Activated naive CD4-positive, alpha-beta T cell treated with anti-CD3 and anti-CD28 coated beads, Interleukin-2, amount 50 U/mL, for 16 hours (primary cell): ENCODE results near the gene PIK3R6.
A peak's percentile ranks its signal among the peaks of the same experiment; 100 is the strongest.

Experiments
- DNase-seq: peaks from one replicate; pipeline ENCODE4 v3.0.0-alpha.2; 2020

PIK3R6 gene

GRCh38 chr17:8789743-8790142 lies 77.7 kb downstream of the PIK3R6 start:
- DNase-seq: no peak

- no peak for DNase-seq
These were observed 78.5 kb downstream of the PIK3R6 start for GRCh38 chr17:8788998-8789397.

DNA sequence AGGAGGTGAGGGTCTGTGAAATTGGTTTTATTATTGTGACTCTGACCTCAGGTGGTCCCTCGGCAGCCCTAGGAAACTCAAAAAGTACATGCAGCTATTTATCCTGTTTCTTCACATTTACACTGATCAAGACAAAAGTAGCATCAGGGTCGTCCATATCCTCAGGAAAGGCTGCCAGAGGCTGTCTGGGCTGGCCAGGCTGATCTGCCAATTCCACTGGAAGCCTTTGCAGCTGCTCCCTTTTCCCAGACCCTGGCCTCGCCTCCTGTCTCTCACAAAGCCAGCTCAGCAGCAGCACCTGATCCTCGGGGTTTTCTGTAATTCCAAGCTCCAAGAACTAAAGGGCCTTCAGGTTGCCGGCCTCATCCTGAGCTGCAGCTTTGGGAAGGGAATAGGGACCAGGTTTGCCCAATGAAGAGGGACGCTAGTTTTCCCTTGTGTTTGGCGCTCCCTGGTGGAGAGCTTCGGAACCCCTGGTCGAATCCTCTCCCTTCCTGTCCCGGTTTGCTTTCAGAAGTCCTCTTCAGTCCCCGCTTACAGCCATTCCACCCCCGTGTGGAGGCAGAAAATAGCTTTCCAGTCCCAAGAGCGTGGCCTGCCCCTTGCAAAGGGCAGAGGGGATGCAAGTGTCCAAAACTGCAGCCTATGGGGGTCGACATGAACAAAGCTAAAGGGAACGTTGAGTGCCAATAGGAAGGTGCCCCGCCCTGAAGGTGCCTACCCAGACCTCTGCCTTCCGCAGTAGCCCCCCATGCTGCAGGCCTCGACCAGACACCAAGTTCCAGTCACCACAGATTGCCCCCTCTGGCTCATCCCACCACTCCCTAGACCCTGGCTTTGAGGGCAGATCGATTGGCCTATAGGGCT lies 81.7 kb downstream of the PIK3R6 start:
- peak; percentile 61 for DNase-seq

GRCh38 chr17:8782176-8782575 lies 85.3 kb downstream of the PIK3R6 start:
- DNase-seq: no peak

DNA sequence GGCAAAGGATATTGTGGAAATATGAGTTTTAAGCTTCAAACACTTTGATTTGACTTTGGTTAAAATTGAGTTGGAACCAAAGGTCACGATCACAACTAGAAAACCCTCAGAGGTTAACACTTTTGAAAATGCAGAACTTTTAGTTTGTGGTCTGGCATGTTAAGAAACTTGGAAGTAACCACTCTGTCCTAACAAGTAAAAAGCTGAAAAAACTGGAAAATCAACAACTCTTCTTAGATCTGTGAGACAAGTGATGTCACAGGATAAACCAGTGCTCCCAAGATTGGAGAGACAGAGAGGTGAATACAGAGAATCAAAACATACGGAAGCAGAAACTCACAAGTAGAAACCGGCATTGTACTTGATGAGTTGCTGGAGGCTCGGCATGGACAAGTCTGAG lies 85.7 kb downstream of the PIK3R6 start:
- DNase-seq: no peak

- DNase-seq: no peak
These were observed 90.6 kb downstream of the PIK3R6 start for GRCh38 chr17:8776881-8777280.

DNA sequence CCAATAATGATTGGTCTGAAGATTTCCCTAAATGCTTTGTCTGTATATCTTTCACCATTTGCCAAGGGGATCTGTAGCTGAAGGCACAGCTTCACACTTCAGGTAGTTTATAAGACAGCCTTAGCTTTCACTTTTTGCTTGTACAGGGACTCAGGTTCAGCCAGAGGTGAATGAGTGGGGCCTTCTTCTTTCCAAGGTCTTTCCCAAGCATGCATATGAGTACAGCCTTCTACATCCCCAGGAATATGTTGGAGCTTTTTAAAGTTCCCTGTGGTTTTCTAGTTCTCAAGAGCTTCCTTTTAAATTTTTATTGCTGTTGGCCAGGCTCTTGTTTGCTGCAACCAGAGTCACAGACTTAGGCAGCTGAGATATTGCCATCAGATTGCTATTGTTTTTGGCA lies 91.2 kb downstream of the PIK3R6 start:
- no peak for DNase-seq

GRCh38 chr17:8766731-8767130 lies 100.7 kb downstream of the PIK3R6 start:
- DNase-seq: no peak

DNA sequence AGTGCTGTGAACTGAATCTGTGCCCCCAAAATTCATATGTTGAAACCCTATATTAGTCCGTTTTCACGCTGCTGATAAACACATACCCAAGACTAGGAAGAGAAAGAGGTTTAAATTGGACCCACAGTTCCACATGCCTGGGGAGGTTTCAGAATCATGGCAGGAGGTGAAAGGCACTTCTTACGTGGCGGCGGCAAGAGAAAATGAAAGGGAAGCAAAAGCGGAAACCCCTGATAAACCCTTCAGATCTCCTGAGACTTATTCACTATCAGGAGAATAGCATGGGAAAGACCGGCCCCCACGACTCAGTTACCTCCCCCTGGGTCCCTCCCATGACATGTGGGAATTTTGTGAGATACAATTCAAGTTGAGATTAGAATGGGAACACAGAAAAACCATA lies 105.5 kb downstream of the PIK3R6 start:
- no peak for DNase-seq

GRCh38 chr17:8758137-8758596 lies 109.3 kb downstream of the PIK3R6 start, which contains the start of gene SPDYE4:
Gene SPDYE4 (minus strand): TSS chr17:8758546. CDS start chr17:8758382, 164 bp downstream.
- no peak for DNase-seq

DNA sequence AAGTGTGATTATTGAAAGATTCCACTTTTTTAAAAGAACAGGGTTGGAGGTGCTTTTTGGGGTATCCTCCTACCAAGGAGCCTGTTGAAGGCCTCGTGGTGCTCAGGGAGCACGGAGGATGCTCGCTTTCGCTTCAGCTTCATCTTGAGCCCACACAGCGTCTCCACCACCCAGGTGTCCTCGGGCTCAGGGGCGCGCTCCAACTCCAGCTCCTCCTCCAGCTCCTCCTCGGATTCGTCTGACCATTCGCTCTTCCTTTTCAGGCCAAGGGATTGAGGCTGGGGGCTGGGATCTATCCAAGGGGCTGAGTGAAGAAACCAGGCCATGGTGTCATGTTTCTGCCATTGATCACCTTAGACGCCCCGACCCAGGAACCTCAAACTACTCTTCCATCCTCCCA lies 110.3 kb downstream of the PIK3R6 start:
- DNase-seq: no peak

DNA sequence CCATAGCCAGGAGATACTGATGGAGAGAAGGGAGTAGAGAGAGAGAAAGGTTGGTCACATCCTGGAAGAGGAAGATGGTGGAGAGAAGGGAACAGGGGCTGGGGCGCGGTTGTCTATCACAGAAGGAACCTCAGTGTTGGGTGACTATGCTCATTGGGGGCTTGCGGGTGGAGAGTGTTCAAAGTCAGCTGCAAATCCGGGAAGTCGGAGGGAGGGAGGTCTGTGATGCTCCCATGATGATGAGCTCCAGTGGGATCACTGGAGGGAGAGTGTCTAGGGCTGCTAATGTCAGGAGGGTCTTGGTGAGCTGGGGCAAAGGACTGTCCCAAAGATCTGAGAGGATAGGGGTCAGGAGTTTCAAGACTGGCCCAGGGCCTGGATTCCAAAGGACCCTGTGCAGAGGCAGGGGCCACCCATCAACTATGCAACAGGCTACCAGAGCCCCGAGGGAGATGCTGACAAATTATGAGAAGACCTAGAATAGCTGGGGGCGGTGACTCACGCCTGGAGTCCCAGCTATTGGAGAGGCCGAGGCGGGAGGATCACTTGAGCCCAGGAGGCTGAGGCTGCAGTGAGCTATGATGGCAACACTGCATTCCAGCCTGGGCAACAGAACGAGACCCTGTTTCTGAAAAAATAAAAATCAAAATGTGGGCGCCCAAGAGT lies 111.8 kb downstream of the PIK3R6 start:
- DNase-seq: no peak

DNA sequence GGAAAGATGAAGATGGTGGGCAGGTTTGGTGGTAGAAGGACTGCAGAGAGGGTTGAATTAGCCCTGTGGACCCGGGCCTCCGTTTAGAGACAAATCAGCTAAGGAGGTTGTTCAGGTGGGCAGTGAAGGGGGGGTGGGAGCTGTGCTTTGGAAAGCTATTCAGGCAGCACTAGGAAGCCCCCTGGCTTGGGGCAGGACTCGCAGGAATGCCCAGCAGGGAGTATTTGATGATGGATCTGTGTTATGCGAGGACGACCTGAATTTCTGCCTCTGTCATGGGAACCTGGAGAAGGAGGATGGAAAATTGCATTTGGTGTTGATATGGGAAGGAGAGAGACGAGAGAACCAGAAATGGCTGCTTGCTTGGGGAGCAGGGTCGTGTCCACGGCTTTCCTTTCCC lies 112.6 kb downstream of the PIK3R6 start:
- DNase-seq: no peak

GRCh38 chr17:8753976-8754440 lies 113.5 kb downstream of the PIK3R6 start:
- DNase-seq: no peak

- no peak for DNase-seq
These were observed 114.1 kb downstream of the PIK3R6 start for GRCh38 chr17:8753136-8753975.
